ENCODE measurements around the gene ARFIP1. TPM values are rescaled to one million over a fixed set of nuclear protein-coding genes. Genes with fewer than 3 reads are reported as not detected.

ARFIP1 gene
- polyA plus RNA-seq, 3 donors: 11.7 to 28.4 (median 27.2) TPM

DNA sequence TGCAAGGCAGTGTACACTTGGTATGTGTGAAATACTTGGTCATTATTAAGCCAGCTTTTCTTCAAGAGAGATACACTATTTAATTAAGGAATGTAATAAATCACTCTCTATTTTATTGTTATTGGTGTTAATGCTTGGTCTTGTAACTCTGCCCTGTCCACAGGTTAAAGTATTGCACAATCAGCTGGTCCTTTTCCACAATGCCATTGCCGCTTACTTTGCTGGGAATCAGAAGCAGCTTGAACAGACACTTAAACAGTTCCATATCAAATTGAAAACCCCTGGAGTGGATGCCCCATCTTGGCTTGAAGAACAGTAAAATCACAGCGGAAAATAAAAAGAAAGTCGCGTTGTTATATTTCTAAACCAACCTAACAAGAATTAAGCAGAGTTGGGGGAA lies 130.1 kb downstream of the ARFIP1 start:
- no peaks in the 10 kb centered on the region for H3K9me3 ChIP-seq (replicated peaks in 1 of 2; ENCODE audit: control insufficient read depth in 1 of 2, insufficient read depth in 1 of 2, low read length in 2 of 2)
- no peaks in the 10 kb centered on the region for H4K20me1 ChIP-seq (ENCODE audit: insufficient read depth, low read length)
- intact Hi-C loops (cut with micrococcal nuclease): no loop called here
- no peak overlapping the region for H3K4me3 Mint-ChIP-seq
- H3K4me1 ChIP-seq (ENCODE audit: control insufficient read depth in 1 of 2, insufficient read depth in 2 of 2, low read length in 2 of 2): no peaks in the 10 kb centered on the region
- H3K4me1 Mint-ChIP-seq: peaks cover 5% of the 10 kb centered on the region
- H3K36me3 ChIP-seq (replicated peaks in 1 of 2; ENCODE audit: control insufficient read depth in 1 of 2, insufficient read depth in 2 of 2, low read length in 2 of 2): peaks cover 17 to 44% of the 10 kb centered on the region in 2 donors
- H3K4me3 ChIP-seq (replicated peaks in 1 of 3; ENCODE audit: low read depth in 2 of 3, low read length in 3 of 3): no peak overlapping the region
- no peak overlapping the region for H2AFZ ChIP-seq (ENCODE audit: insufficient read depth, low read depth, low read length, poor library complexity, severe bottlenecking)
- H3K27me3 ChIP-seq (ENCODE audit: control insufficient read depth in 2 of 2, insufficient read depth in 2 of 2, low read length in 2 of 2): no peaks in the 10 kb centered on the region
- H3K9ac ChIP-seq (ENCODE audit: insufficient read depth, low read length, poor library complexity, severe bottlenecking): no peak overlapping the region
- peaks cover 0 to 4% (median 0%) of the 10 kb centered on the region in 7 donors for H3K9me3 Mint-ChIP-seq
- peaks cover 0 to 2% (median 0%) of the 10 kb centered on the region in 3 donors for H3K27me3 Mint-ChIP-seq (ENCODE audit: low read depth in 3 of 3)
- no peak overlapping the region for H3K4me2 ChIP-seq (replicated peaks; ENCODE audit: extremely low read depth, low read length, poor library complexity, severe bottlenecking)
- TF ChIP-seq CTCF (IDR thresholded peaks at IDR 0.05): no peak
- WGBS (ENCODE audit: insufficient coverage): 100% methylated on average over 1 of the region's 4 CpGs
- H3K27ac ChIP-seq (ENCODE audit: low read depth in 1 of 2, low read length in 2 of 2): no peak overlapping the region
- peaks cover 39 to 66% of the 10 kb centered on the region in 2 donors for H3K36me3 Mint-ChIP-seq
- no peak overlapping the region for H3K27ac Mint-ChIP-seq
- DNase-seq: no peak
- H3K79me2 ChIP-seq (ENCODE audit: insufficient read depth, low read length): no peaks in the 10 kb centered on the region

DNA sequence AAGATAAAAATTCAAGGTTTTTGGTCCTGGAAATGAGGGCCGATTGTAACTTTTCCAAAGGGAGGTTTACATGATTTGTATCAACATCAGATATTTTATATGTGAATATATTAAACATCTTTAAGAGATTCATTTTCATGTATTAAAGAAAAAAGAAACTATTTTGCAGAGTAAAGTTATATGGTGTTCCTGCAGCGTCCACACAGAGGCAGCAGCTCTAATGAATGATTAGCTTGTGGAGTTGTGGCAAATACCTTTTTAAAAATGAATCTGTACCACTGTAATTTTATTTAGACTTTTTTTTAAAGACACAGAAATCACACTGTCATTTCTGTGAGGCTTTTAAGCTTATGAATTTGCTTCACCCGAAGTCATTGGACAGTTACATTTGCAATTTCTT lies 130.8 kb downstream of the ARFIP1 start:
- intact Hi-C loops (cut with micrococcal nuclease): no loop called here
- H3K4me3 Mint-ChIP-seq: no peak overlapping the region
- H2AFZ ChIP-seq (ENCODE audit: insufficient read depth, low read depth, low read length, poor library complexity, severe bottlenecking): no peak overlapping the region
- no peak overlapping the region for H3K4me3 ChIP-seq (replicated peaks in 1 of 3; ENCODE audit: low read depth in 2 of 3, low read length in 3 of 3)
- no peaks in the 10 kb centered on the region for H3K4me1 ChIP-seq (ENCODE audit: control insufficient read depth in 1 of 2, insufficient read depth in 2 of 2, low read length in 2 of 2)
- TF ChIP-seq CTCF (IDR thresholded peaks at IDR 0.05): no peak
- no peak overlapping the region for H3K27ac ChIP-seq (ENCODE audit: low read depth in 1 of 2, low read length in 2 of 2)
- peaks cover 17 to 44% of the 10 kb centered on the region in 2 donors for H3K36me3 ChIP-seq (replicated peaks in 1 of 2; ENCODE audit: control insufficient read depth in 1 of 2, insufficient read depth in 2 of 2, low read length in 2 of 2)
- no peaks in the 10 kb centered on the region for H3K27me3 ChIP-seq (ENCODE audit: control insufficient read depth in 2 of 2, insufficient read depth in 2 of 2, low read length in 2 of 2)
- DNase-seq: no peak
- H3K27ac Mint-ChIP-seq: no peak overlapping the region
- peaks cover 5% of the 10 kb centered on the region for H3K4me1 Mint-ChIP-seq
- peaks cover 0 to 4% (median 0%) of the 10 kb centered on the region in 7 donors for H3K9me3 Mint-ChIP-seq
- no peaks in the 10 kb centered on the region for H4K20me1 ChIP-seq (ENCODE audit: insufficient read depth, low read length)
- no CpG with 5 or more reads among the region's 3 CpGs for WGBS (ENCODE audit: insufficient coverage)
- H3K27me3 Mint-ChIP-seq (ENCODE audit: low read depth in 3 of 3): peaks cover 0 to 3% (median 0%) of the 10 kb centered on the region in 3 donors
- H3K4me2 ChIP-seq (replicated peaks; ENCODE audit: extremely low read depth, low read length, poor library complexity, severe bottlenecking): no peak overlapping the region
- no peaks in the 10 kb centered on the region for H3K79me2 ChIP-seq (ENCODE audit: insufficient read depth, low read length)
- peaks cover 39 to 64% of the 10 kb centered on the region in 2 donors for H3K36me3 Mint-ChIP-seq
- H3K9me3 ChIP-seq (replicated peaks in 1 of 2; ENCODE audit: control insufficient read depth in 1 of 2, insufficient read depth in 1 of 2, low read length in 2 of 2): no peaks in the 10 kb centered on the region
- no peak overlapping the region for H3K9ac ChIP-seq (ENCODE audit: insufficient read depth, low read length, poor library complexity, severe bottlenecking)
